SU-DHL-6 (cell line): ENCODE results near the gene EFHC2.

Source experiments
- CTCF ChIP-seq: fragments of 200-600 bp; sonication (generic); IDR thresholded peaks from one replicate; pipeline ENCODE4 v1.5.1; 2017; ENCODE audit warnings: antibody characterized with exemption, mild to moderate bottlenecking, low read length, moderate library complexity; ENCODE audit not compliant: insufficient read depth, poor library complexity, severe bottlenecking
- EZH2phosphoT487 ChIP-seq: fragments of 200-600 bp; sonication (generic), shearing (Covaris generic); conservative IDR thresholded peaks from 2 replicates; pipeline ENCODE4 v1.6.1; 2018; ENCODE audit warnings: mild to moderate bottlenecking, antibody characterized with exemption, low read length, moderate library complexity, mixed read lengths

GRCh38 chrX:44157283-44157682 is 186.2 kb downstream of the EFHC2 start:
- TF ChIP-seq CTCF (no peak), EZH2phosphoT487 (no peak)
